SH-SY5Y (cell line): Measurements from ENCODE around the gene SPINT3.

ENCODE experiments used
- GATA2 ChIP-seq: IDR thresholded peaks from 2 replicates; pipeline ENCODE4 v1.6.1; 2011; ENCODE audit warnings: mild to moderate bottlenecking, low read depth, low read length
- GATA3 ChIP-seq: IDR thresholded peaks from 2 replicates; pipeline ENCODE4 v1.6.1; 2011; ENCODE audit warnings: low read depth, mild to moderate bottlenecking, low read length, moderate library complexity

- TF ChIP-seq GATA2, result no peak
- TF ChIP-seq GATA3, result no peak
These were observed 30.0 kb downstream of the SPINT3 start for GRCh38 chr20:45485388-45485787.
